ENCODE measurements around the gene HECA.
"Not testable (repeated sequence)": the region's sequence is repeated elsewhere in the genome, so short reads cannot be mapped to it uniquely, and the experiment has no call there.

The HECA gene

DNA sequence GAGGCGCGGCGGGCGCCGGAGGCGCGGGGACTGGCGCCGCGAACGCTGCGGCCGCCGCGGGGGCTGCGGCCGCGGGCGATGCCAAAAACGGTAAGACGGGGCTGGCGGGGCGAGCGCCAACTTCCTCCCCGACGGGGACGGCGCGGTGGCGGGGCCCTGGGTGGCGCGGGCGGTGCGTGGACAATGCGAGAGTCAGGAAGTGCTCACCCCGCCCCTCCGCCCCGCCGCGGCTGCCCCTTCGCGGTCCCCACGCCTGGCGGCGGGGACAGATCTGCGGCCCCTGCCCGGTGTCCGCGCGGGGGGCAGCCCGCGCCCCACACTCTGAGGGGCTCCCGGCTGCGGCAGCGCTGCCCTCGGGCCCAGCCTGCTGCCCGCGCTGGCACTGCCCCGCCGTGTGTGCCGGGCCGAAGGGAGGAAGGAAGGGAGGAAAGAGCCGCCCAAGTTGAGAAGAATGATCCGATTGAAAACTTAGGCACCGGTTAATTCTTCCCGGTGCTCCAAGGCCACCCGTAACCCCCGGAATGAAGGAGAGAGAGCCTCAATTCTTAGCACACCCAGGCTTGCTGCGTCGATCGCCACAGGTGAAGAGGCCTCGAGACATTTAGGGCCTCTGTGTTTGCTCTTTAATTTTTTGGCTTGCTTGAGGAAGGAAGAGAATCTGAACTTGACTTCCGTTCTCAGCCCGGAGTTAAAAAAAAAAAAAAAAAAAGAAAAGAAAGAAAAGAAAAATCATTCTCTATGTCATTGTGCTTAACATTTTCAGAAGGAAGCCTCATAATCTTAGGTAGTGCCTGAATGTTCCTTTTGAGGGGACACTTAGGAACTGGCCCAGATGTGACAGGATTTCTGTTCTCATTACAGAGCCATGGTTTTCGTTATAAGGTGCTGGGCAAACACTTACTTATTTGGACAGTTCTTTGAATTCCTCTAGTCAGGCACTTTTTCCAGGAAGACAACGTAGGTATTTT is 982 bp downstream of the HECA start:
- DNase-seq (ENCODE audit: low spot score) = peak; percentile 48

DNA sequence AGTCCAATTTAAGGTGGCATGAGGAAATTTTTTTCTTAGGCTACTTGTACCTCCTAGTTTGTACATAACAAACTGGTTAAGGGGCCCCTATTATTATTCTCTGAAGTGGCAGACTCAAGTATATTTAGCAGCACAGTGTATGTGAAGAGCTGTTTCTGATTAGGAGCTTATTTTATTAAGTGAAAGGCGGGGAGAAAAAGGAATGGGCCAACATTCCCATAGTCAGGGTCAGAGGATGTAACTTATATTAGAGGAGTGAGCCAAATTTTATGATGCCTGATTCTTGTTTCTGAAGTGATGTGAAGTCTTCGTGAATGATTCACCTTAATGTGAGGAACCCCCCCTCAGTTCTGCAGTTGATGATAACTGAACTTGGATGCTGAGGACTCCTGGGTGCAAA is 2.8 kb downstream of the HECA start:
- no peak for DNase-seq (ENCODE audit: low spot score)

DNA sequence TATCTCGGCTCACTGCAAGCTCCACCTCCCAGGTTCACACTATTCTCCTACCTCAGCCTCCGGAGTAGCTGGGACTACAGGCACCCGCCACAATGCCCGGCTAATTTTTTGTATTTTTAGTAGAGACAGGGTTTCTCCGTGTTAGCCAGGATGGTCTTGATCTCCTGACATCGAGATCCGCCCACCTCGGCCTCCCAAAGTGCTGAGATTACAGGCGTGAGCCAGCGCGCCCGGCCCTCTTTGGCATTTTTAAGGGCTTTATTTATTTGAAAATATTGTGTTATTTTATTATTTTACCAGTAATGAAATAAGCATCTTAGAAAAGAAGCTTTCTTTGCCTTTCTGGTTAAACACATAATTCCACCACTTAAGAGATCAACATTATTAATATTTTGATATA is 6.0 kb downstream of the HECA start:
- DNase-seq (ENCODE audit: low spot score) = not testable (repeated sequence)

DNA sequence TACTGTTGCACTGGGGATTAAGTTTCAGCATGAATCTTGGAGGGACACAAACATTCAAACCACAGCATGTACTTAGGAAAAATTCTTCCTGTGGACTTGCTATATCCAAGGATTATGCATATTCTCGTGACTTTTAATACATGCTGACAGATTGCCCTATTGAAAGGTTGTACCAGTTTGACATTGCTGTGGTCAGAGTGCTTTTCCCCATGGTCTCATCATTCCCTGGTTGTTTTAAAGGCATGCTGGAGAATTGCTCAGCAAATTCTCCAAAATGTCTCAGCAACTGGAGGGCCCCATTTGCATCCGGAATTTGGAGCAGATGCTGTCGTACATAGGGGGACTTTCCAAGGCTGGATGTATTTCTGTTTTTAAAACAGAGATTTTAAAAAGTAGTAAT is 7.4 kb downstream of the HECA start:
- DNase-seq (ENCODE audit: low spot score) = no peak

DNA sequence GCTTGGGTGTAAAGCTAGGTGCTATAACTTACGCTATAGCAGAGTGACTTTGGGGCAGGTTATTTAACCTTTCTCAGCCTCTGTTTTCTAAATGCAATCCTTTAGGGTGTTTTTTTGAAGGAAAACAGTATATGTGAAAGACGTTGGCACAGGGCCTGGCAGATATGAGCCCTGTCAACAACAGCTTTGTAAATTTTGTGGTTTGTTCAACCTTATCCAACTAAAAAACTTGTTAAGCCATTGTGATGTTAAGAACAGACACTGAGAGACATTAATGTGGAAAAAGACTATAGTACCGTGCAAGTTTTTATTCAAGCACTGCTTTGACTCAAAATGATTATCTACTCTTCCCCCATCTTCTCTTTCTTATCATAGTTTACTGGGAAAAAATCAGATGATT is 8.2 kb downstream of the HECA start:
- DNase-seq (ENCODE audit: low spot score) = no peak

DNA sequence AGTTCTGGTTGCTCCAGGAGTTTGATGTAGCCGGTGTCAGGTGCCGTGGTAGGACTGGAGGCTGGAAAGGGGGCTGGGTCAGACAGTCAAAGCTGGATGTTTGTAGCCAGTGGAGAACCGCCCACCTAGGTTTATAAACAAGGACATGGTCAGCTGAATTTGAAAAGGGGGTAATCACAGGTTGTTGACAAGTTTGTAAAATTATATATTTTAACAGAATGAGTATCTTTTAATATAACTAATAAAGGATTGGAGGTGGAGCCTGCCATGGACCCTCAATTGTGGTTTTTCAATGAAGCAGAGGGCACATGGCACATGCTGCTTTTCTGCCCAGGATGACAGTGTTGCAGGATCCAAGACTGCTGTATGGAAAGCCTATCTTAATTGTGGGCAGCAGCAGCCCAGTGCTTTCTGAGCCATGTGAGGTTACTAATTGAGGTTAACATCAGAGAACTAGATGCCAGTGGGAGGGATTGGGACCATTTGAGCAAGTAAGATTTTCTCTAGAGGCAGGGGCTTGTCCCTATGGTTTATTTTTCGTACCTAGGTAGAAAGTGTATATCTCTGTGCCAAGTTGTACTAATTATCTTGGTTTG is 9.7 kb downstream of the HECA start:
- DNase-seq (ENCODE audit: low spot score) = no peak

DNA sequence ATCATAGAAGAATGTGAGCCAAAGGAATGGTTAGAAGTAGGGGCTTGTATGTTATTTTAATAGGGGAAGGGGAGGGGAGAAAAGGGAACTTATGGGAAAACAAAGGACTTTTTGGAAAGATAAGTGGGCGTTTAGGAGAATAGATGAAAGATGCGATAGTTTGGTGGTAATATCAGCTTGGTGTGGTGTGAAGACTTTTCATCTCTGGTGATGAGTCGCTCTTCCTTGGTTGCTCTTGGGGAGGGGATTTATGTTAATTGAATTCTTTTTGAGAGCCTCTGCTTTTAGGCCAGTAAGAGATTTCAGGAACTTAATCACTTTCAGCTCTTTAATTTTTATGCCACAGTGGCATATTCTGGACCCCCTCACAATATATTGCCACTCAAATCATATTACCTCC is 10.8 kb downstream of the HECA start:
- DNase-seq (ENCODE audit: low spot score) = no peak

DNA sequence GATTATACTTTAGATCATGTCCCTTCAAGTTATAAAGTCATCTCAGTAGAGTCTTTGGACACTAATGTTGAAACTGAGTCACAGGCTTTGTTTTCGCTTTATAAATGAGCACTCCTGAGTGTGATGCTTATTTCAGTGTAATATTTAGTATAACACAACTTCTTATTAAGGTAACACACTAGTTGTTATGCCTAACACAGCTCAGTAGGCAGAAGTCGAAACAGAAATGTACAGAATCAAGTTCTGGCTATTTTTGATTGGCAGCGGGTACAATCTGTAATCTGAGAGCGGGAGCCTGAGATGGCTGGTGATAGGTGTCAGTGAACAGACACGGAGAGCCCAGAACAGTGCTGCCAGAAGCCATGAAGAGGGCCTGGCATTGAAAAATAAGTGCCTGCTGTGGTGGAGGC is 11.4 kb downstream of the HECA start:
- DNase-seq (ENCODE audit: low spot score) = no peak

DNA sequence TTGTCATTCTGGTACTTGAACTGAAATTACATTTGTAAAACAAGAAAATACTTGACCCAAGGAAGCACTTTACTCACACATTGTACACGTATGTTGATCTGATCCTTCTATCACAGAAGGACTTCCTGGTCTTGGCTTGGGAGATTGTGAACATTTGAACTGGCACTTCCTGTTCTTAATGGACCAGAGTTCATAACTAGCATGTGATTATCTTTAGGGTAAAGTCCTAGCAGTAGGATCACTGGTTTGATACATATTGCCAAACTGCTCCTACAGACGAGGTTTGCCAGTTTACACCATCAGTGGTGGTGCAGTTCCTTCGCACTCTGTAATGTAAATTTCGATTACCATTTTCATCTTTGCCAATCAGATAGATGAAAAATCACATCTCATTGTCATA is 12.7 kb downstream of the HECA start:
- no peak for DNase-seq (ENCODE audit: low spot score)

DNA sequence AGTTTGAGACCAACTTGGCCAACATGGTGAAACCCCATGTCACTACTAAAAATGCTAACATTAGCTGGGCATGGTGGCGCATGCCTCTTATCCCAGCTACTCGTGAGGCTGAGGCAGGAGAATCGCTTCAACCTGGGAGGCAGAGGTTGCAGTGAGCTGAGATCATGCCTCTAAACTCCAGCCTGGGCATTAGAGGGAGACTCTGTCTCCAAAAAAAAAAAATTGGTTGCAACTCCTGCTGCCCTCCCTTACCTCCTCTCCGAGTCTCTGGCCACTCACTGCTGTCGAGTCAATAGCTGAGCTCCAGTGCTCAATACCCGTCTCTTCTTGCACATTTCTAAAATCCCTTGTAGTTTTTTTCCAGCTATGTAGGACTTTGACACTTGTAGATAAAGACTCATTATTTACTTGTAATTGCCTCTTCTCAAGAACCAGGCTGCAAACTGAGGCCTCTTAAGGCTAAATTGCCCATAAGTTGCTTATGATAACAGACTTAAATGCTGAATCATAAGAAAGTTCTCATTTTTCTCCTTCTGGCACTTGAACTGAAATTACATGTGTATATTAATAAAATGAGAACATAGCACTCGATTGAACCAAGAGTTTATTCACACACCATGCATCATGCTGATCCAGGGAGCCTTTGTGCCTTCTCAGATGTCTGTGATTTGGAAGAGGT is 13.8 kb downstream of the HECA start:
- DNase-seq (ENCODE audit: low spot score) = no peak

DNA sequence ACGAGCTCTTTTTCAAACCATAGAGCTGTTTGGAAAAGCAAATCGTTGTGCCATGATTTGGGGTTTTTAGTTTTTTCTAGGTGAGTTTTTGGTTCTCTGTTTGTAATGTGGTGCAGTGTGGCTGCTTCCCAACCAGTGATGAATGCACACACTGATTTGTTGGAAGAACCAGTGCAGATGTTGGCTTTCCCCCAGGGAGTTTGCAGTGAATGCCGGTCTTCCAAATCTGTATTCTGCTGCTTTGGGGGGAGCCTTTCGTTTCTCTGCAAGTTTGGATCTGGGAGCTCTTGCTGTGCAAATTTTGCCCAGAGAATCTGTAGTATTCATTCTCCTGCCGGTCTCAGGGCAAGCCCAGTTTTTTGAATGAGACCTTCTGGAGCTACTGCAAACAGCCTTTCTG is 14.5 kb downstream of the HECA start:
- no peak for DNase-seq (ENCODE audit: low spot score)

DNA sequence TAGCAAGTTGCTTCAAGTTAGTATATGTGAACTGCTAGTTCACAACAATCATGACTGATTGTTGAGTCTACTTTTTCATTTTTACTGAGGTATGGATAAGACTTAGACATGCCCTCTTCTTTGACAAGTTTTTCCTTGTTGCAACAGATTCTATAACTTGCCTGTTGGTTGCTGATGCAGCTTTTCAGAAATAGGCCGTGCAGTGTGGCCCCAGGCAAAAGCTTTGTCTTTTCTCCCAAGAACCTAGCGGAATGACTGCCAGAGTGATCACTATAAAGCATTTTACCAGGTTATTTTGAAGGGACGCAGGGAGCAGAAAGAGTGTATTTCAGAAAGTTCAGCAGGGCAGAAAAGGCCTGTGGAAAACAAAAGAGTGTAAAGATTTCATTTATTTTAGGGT is 16.0 kb downstream of the HECA start:
- no peak for DNase-seq (ENCODE audit: low spot score)

DNA sequence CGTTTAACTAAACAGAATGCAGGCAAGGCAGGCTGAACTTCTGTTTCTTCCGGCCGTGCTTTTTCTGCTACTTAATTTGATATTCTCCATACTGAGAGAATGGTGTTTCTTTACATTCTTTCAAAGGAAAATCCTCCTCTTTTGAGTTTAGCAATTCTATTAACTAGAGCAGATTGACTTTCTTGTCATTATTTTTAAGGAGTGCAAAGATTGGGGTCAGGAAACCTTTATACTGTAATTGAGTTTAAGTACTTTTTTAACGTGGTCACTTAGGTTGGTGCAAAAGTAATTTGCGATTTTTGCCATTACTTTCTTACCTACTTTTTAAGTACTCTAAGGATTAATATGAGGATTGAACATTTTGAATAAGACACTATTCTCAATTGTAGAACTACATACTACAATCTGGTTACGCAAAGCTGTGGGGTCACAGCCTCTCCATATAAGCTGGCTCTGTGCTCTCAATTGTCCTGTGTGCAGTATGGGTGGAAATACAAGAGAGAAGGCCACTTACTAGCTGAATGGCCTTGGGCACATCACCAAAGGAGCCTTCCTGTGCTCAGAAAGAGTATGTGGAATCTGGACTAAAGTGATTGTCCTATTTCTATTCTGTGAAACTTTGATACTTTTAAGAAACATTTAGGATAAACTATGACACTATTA is 16.7 kb downstream of the HECA start:
- no peak for DNase-seq (ENCODE audit: low spot score)

DNA sequence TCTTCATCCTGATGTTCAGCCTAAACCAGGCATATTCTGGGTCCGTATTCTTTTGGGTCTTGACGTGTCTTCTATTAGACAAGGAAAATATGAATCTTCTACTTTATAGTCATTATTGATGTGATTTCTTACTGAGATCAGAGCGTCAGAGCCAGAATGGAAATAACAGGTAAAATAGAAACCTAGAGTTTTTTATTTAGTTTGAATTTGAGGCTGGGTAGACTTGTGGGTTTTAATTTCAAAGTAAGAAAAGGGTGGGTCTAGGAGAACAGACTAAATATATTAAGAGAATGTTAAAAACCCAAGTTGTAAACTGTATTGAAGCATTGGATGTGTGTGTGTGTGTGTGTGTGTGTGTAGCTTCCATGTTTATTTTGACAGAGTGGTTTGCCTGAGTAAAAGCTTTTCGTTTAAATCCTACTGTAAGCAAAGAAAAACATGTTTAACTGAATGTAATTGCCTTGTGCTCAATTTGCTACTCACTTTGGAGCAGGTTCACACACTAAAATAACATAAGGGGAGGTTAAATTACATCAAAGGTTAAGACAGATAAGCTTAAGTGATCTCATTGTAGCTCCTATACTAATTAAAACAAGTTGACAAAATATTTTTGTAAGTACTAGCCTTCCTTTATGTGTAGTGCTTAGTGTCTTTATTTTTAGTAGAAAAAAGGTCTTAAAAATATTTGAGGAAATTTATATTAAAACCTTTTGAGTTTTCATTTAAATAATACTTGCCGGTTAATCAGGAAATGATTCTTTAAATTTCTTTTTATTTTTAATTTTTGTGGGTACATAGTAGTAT is 17.4 kb downstream of the HECA start:
- DNase-seq (ENCODE audit: low spot score) = no peak

DNA sequence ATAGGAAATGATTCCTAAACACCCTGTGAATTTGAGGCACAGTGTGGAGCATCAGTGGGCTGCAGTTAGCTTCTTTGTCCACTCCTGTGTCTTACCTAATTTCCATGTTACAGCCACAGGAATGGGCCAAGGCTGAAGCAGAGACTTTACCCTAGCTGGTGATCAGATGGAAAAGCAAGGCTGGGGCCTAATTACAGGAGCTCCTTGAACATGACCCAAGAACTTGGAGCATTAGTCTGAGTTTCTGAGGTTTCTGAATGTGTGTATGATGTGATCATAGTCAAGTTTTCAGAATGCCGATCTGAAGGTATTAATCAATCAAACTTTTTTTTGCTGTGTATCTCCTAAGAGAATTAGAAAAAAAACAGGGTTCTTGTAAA is 18.0 kb downstream of the HECA start:
- no peak for DNase-seq (ENCODE audit: low spot score)

DNA sequence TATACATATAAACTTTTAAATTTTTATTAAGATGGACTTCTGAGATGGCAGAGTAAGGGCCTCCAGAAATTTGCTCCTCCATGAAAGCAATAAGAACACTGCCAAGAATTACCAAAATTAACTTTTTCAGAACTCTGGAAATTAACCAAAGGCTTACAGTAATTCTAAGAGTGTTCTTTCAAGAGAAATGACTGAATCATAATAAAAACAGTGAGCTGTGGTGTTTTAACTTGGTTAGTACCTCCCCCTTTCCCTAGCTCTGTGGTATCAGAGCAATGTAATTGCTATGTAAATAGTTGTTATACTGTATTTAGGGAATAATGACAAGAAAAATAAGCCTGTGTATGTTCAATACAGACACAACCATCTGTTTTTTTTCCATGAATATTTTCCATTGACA is 19.0 kb downstream of the HECA start:
- DNase-seq (ENCODE audit: low spot score) = no peak

DNA sequence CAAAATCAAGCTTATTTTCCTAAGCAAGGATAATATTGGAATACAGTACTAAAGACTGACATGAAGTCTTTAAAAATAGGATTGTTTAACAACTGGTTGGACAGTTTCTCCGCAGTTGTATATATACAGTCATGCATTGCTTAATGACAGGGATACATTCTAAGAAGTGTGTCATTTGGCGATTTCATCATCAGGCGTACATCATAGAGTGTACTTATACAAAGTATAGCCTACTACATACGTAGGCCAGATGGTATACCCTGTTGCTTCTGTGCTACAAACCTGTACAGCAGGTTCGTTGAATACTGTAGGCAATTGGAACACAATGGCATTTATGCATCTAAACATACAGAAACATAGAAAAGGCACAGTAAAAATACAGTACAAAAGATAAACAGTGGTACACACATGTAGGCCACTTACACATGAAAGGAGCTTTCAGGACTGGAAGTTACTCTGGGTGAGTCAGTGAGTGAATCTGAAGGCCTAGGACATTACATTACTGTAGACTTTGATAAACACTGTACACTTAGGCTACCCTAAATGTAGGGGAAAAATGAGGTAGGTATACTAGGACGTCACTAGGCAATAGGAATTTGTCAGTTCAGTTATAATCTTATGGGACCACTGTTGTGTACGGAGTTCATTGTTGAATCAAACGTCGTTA is 20.1 kb downstream of the HECA start:
- no peak for DNase-seq (ENCODE audit: low spot score)

DNA sequence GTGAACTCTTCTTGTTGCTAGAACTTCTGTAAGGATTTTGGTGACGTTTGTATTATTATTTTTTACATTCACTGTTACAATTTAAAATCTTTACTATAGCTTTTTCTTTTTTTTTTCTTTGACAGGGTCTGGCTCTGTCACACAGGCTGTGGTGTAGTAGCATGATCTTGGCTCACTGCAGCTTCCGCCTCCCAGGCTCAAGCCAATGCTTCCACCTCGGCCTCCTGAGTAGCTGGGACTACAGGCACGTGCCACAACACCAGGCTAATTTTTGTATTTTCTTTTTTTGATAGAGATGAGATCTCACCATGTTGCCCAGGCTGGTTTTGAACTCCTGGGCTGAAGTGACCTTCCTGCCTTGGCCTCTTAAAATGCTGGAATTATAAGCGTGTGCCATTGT is 21.2 kb downstream of the HECA start:
- DNase-seq (ENCODE audit: low spot score) = no peak

DNA sequence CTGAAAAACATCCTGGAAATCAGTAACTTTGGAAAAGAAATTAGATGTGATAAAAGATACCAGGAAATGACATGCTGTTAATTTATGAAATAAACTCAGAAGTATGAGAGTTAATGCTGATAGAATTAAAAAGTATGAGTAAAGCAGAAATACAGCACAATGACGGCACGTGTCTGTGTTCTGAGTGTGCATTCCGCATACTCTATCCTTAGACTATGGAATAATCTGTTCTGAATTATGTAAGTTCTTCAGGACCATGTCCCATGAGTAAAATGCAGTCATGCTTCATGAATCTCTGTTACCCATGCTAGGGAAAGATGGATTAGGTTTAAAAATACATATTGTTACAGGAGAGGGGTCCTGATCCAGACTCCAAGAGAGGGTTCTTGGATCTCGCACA is 21.7 kb downstream of the HECA start:
- DNase-seq (ENCODE audit: low spot score) = no peak

DNA sequence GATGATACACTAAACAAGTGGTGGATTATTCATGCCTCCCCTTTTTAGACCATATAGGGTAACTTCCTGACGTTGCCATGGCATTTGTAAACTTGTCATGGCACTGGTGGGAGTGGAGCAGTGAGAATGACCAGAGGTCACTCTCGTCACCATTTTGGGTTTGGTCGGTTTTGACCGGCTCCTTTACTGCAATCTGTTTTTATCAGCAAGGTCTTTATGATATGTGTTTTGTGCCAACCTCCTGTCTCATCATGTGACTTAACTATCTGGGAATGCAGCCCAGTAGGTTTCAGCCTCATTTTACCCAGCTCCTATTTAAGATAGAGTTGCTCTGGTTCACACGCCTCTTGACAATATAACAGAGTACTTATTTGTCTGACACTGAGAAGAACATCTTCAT is 22.2 kb downstream of the HECA start:
- not testable (repeated sequence) for DNase-seq (ENCODE audit: low spot score)

DNA sequence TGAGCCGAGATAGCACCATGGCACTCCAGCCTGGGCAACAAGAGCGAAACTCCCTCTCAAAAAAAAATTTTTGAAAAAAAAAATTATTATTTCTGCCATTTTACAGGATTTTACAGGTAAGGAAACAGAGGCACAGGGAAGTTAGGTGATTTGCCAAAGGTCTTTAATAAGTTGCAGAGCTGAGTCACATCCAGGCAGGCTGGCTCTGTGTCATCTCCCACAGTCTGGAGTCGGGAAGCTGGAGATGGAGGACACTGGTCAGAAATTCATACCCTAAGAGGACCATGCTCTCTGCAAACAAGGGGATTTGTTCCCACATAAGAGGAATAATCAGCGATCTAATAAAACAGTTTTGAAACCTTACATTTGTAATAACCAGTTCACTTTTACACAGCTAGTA is 24.1 kb downstream of the HECA start:
- DNase-seq (ENCODE audit: low spot score) = no peak

Data from CD4-positive, alpha-beta T cell treated with Interleukin-6 at 100 ng/mL for 8 hours (primary cell).